Breast epithelium (tissue), 4 donors: ENCODE results near the gene ZNF862. TPM values are rescaled to one million over a fixed set of nuclear protein-coding genes. Genes with fewer than 3 reads are reported as not detected.

ENCODE experiments used
- DNase-seq, 2 donors: peaks; one replicate each; pipeline ENCODE4 v3.0.0-alpha.2; 2019; ENCODE audit warnings: low spot score in 2 of 2
- H3K27ac ChIP-seq, 2 donors: fragments of 200-600 bp; sonication (generic) in 1 of 2; one replicate each; pipeline ENCODE4 v1.5.1; 2016 to 2019; ENCODE audit warnings: mild to moderate bottlenecking in 1 of 2
- H3K27me3 ChIP-seq, 2 donors: fragments of 200-600 bp; sonication (generic) in 1 of 2; one replicate each; pipeline versions ENCODE4 v1.5.1 to v1.6.0; 2017 to 2019; ENCODE audit warnings: control low read depth in 1 of 2, mild to moderate bottlenecking in 1 of 2
- H3K36me3 ChIP-seq: fragments of 200-600 bp; one replicate; pipeline ENCODE4 v1.5.1; 2019
- H3K4me1 ChIP-seq, 2 donors: fragments of 200-600 bp; sonication (generic); one replicate each; pipeline ENCODE4 v1.5.1; 2016 to 2019; ENCODE audit warnings: control low read depth in 1 of 2
- H3K4me3 ChIP-seq, 3 donors: fragments of 200-600 bp; sonication (generic); 1 replicate in 2 of 3; 2 replicates in 1 of 3; pipeline ENCODE4 v1.5.1; 2016 to 2019; ENCODE audit warnings: mild to moderate bottlenecking in 3 of 3, moderate library complexity in 2 of 3
- H3K9me3 ChIP-seq, 2 donors: fragments of 200-600 bp; sonication (generic) in 1 of 2; one replicate each; pipeline ENCODE4 v1.5.1; 2016 to 2019; ENCODE audit warnings: control low read depth in 1 of 2
- POLR2A ChIP-seq: fragments of 450-650 bp; IDR thresholded peaks from one replicate; pipeline ENCODE4 v1.6.1; 2016; ENCODE audit warnings: antibody characterized with exemption, mild to moderate bottlenecking, moderate library complexity
- POLR2AphosphoS5 ChIP-seq, 3 donors: sonication (generic); formaldehyde crosslinking; IDR thresholded peaks; one replicate each; pipeline ENCODE4 v1.6.1; 2017; ENCODE audit warnings: antibody characterized with exemption in 3 of 3
- intact Hi-C: fragments of 100-400 bp; cut with DNase I; formaldehyde crosslinking; loops from one replicate; pipeline ENCODE4 v1.15.1; 2023; ENCODE audit warnings: low total_unique reads
- total RNA-seq, 3 donors: library from RNA; depleted of rRNA; stranded (reverse); fragments of >200 nt; gene quantifications; one replicate each; pipeline ENCODE4 v1.1.0, GENCODE V29; 2016
- TF ChIP-seq, protein P1 (sequence below), 3 donors: fragments of 450-650 bp; IDR thresholded peaks; one replicate each; pipeline ENCODE4 v1.5.1; 2016 to 2017; ENCODE audit warnings: antibody characterized with exemption in 3 of 3, mild to moderate bottlenecking in 3 of 3, moderate library complexity in 3 of 3

ZNF862 gene
- total RNA-seq, 3 donors from 2014 or later, result 21.4 to 27.8 (median 27.2) TPM

DNA sequence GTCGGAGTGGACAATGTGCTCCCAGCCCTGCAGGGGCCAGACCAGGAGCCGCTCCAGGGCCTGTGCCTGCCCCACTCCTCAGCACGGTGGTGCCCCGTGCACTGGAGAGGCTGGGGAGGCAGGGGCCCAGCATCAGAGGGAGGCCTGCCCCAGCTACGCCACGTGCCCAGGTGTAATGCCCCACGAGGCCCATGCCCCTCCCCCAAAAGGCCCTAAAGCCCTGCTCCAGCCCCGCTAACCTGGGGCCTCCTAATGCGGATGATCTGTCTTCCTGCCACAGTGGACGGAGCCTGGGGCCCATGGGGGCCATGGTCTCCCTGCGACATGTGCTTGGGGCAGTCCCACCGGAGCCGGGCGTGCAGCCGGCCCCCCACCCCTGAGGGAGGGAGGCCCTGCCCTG lies 23.7 kb upstream of the ZNF862 start:
- H3K4me3 ChIP-seq, result no peak overlapping the region
- no peaks in the 10 kb centered on the region for H3K36me3 ChIP-seq
- no peak for DNase-seq
- no peaks in the 10 kb centered on the region for H3K27me3 ChIP-seq
- H3K9me3 ChIP-seq, result no peaks in the 10 kb centered on the region
- no peak for TF ChIP-seq POLR2AphosphoS5 (IDR thresholded peaks at IDR 0.05)
- TF ChIP-seq POLR2A, result no peak
- TF ChIP-seq, protein P1, sequence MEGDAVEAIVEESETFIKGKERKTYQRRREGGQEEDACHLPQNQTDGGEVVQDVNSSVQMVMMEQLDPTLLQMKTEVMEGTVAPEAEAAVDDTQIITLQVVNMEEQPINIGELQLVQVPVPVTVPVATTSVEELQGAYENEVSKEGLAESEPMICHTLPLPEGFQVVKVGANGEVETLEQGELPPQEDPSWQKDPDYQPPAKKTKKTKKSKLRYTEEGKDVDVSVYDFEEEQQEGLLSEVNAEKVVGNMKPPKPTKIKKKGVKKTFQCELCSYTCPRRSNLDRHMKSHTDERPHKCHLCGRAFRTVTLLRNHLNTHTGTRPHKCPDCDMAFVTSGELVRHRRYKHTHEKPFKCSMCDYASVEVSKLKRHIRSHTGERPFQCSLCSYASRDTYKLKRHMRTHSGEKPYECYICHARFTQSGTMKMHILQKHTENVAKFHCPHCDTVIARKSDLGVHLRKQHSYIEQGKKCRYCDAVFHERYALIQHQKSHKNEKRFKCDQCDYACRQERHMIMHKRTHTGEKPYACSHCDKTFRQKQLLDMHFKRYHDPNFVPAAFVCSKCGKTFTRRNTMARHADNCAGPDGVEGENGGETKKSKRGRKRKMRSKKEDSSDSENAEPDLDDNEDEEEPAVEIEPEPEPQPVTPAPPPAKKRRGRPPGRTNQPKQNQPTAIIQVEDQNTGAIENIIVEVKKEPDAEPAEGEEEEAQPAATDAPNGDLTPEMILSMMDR (IDR thresholded peaks at IDR 0.05), result no peak
- intact Hi-C loops, result no loop called here
- H3K4me1 ChIP-seq, result no peaks in the 10 kb centered on the region
- no peak overlapping the region for H3K27ac ChIP-seq

DNA sequence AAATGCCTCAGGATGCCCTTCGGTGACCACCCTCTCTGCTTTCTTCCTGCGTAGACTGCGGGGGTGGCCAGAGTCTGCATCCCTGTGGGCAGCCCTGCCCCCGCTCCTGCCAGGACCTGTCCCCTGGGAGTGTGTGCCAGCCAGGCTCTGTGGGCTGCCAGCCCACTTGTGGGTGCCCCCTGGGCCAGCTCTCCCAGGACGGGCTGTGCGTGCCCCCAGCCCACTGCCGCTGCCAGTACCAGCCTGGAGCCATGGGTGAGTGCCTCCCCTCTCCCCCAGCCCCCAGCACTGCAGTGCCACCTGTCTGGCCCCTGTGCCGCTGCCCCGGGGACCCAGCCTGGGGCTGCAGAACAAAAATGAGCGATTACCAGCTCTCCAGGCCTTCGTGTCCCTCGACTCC lies 23.1 kb upstream of the ZNF862 start:
- no peak for DNase-seq
- no peaks in the 10 kb centered on the region for H3K36me3 ChIP-seq
- TF ChIP-seq, protein P1 (IDR thresholded peaks at IDR 0.05), result no peak
- TF ChIP-seq POLR2AphosphoS5 (IDR thresholded peaks at IDR 0.05), result no peak
- no peak for TF ChIP-seq POLR2A
- H3K4me1 ChIP-seq, result no peaks in the 10 kb centered on the region
- intact Hi-C loops, result no loop called here
- H3K27ac ChIP-seq, result no peak overlapping the region
- H3K4me3 ChIP-seq, result no peak overlapping the region
- no peaks in the 10 kb centered on the region for H3K27me3 ChIP-seq
- H3K9me3 ChIP-seq, result no peaks in the 10 kb centered on the region

DNA sequence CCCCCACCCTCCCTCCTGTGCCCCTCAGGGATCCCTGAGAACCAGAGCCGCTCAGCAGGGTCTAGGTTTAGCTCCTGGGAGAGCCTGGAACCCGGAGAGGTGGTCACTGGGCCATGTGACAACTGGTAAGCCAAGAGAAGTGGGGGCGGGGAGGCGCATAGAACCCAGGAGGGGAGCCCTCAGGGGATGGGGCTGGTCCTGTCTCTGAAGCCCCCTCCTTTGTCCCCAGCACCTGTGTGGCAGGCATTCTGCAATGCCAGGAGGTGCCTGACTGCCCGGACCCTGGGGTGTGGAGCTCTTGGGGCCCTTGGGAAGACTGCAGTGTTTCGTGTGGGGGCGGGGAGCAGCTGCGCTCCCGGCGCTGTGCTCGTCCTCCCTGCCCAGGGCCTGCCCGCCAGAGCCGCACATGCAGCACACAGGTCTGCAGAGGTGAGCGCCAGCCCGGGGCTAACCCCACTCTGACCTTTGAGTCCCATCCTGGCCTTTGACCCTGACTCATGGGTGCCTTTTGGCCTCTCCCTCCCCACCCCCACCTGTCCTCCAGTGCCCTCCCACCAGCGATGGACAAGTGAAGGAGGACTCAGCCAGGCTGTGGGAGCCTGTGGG lies 22.4 kb upstream of the ZNF862 start:
- H3K4me1 ChIP-seq, result no peaks in the 10 kb centered on the region
- DNase-seq, result no peak
- H3K36me3 ChIP-seq, result no peaks in the 10 kb centered on the region
- no peaks in the 10 kb centered on the region for H3K9me3 ChIP-seq
- TF ChIP-seq POLR2AphosphoS5 (IDR thresholded peaks at IDR 0.05) (no peak), POLR2A (no peak)
- TF ChIP-seq, protein P1 (IDR thresholded peaks at IDR 0.05), result no peak
- H3K4me3 ChIP-seq, result no peak overlapping the region
- no peak overlapping the region for H3K27ac ChIP-seq
- intact Hi-C loops, result no loop called here
- no peaks in the 10 kb centered on the region for H3K27me3 ChIP-seq

DNA sequence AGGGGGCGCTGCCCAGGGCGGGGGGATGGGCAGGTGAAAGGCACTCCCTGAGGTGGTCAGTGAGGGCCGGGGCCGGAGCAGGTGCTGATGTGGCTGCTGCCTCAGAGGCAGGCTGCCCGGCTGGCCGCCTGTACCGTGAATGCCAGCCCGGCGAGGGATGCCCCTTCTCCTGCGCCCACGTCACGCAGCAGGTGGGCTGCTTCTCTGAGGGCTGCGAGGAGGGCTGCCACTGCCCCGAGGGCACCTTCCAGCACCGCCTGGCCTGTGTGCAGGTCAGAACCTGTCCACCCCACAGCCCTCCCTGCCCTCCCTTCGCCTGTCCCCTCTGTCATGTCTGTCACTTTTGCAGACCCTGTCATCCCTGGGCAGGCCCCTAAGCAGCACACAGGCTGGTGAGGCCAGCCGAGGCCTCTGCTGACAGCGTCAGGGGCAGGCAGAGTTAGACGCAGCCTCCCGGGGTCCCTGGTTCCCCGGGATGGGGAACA lies 21.9 kb upstream of the ZNF862 start:
- no peak for DNase-seq
- Histone ChIP-seq H3K27me3 (no peaks in the 10 kb centered on the region), H3K4me3 (no peak overlapping the region), H3K27ac (no peak overlapping the region), H3K9me3 (no peaks in the 10 kb centered on the region), H3K4me1 (no peaks in the 10 kb centered on the region), H3K36me3 (no peaks in the 10 kb centered on the region)
- TF ChIP-seq, protein P1 (IDR thresholded peaks at IDR 0.05), result no peak
- no peak for TF ChIP-seq POLR2AphosphoS5 (IDR thresholded peaks at IDR 0.05)
- no peak for TF ChIP-seq POLR2A
- intact Hi-C loops, result no loop called here

DNA sequence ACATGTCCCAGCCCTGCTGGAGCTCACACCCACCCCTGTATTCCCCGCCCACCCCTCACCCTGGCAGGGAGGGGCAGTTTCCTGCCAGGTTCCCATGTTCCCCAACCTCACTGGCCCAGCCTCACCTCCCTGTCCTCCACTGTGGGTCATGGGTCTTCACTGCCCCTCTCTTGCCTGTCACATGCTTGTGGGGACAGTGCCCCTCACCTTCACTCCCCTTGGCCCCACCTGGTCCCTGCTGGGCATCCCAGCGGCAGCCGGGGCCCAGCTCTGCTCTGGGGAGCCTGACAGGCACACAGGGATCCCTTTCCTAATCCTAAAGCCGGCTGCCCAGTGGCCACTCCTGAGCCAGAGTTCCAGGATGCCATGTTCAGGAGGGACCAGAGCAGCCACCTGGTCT lies 21.4 kb upstream of the ZNF862 start:
- Histone ChIP-seq H3K4me3 (no peak overlapping the region), H3K27me3 (no peaks in the 10 kb centered on the region), H3K36me3 (no peaks in the 10 kb centered on the region), H3K27ac (no peak overlapping the region), H3K9me3 (no peaks in the 10 kb centered on the region), H3K4me1 (no peaks in the 10 kb centered on the region)
- TF ChIP-seq POLR2AphosphoS5 (IDR thresholded peaks at IDR 0.05), result no peak
- TF ChIP-seq, protein P1 (IDR thresholded peaks at IDR 0.05), result no peak
- DNase-seq, result no peak
- intact Hi-C loops, result no loop called here
